Endothelial cell of umbilical vein (primary cell): Measurements from ENCODE around the gene SCGB3A1. TPM values are rescaled to one million over a fixed set of nuclear protein-coding genes. Genes with fewer than 3 reads are reported as not detected.

Experiments
- BruUV-seq: library from RNA; stranded (reverse); fragments of 400-500 nt; replicated peaks from 2 replicates; lab custom pipeline; 2021; lab: Mats Ljungman, UMichigan
- CTCF ChIA-PET: fragments of 300-600, 350-600 bp; sonication (Branson Sonifier 250); formaldehyde crosslinking; loops from one replicate; lab custom pipeline; 2021; ENCODE audit warnings: antibody characterized with exemption, inconsistent platforms; lab: Charles Lee
- POLR2A ChIA-PET: fragments of 300-600, 350-600 bp; sonication (Branson Sonifier 250); formaldehyde crosslinking; loops from one replicate; lab custom pipeline; 2021; ENCODE audit warnings: antibody characterized with exemption, inconsistent platforms; lab: Charles Lee
- DNase-seq: peaks from one replicate; pipeline ENCODE4 v3.0.0-alpha.2; 2011; ENCODE audit warnings: low read depth, low spot score
- FAIRE-seq: peaks from 2 replicates; lab custom pipeline; 2011; peaks lifted over from hg19 to GRCh38; lab: Jason Lieb, UNC
- H2AFZ ChIP-seq: 2 replicates; pipeline ENCODE4 v1.6.0; 2012; ENCODE audit warnings: low read depth, low read length, control low read depth, inconsistent platforms
- H3K27ac ChIP-seq: 2 replicates; pipeline ENCODE4 v1.5.1; 2011; ENCODE audit warnings: low read depth, mild to moderate bottlenecking, control low read depth, low read length, moderate library complexity; ENCODE audit not compliant: insufficient read depth
- H3K27me3 ChIP-seq, 2 experiments: 2 replicates each; pipeline versions ENCODE4 v1.6.0 to v1.6.1; 2011; ENCODE audit warnings: low read length in 2 of 2, mixed read lengths in 1 of 2; ENCODE audit not compliant: control insufficient read depth in 2 of 2, insufficient read depth in 2 of 2
- H3K36me3 ChIP-seq, 2 experiments: 2 replicates in 1 of 2; 3 replicates in 1 of 2; pipeline ENCODE4 v1.5.1; 2011; ENCODE audit warnings: low read length in 2 of 2, mild to moderate bottlenecking in 1 of 2, moderate library complexity in 1 of 2; ENCODE audit not compliant: control insufficient read depth in 2 of 2, insufficient read depth in 2 of 2; ENCODE audit errors: extremely low read depth in 1 of 2
- H3K4me1 ChIP-seq: 3 replicates; pipeline ENCODE4 v1.5.1; 2011; ENCODE audit warnings: mild to moderate bottlenecking, low read length; ENCODE audit not compliant: control insufficient read depth, insufficient read depth; ENCODE audit errors: extremely low read depth
- H3K4me2 ChIP-seq: 2 replicates; pipeline ENCODE4 v1.6.1; 2011; ENCODE audit warnings: low read length, control low read depth, mixed read lengths; ENCODE audit not compliant: insufficient read depth
- H3K4me3 ChIP-seq, 3 experiments: fragments of 200-600 bp in 1 of 3; sonication (generic), shearing (Covaris generic) in 1 of 3; replicated peaks in 1 of 3; 2 replicates each; pipeline ENCODE4 v1.5.1; 2011 to 2016; ENCODE audit warnings: control low read depth in 3 of 3, low read length in 3 of 3, mild to moderate bottlenecking in 2 of 3, inconsistent platforms in 1 of 3, low read depth in 1 of 3, moderate library complexity in 1 of 3; ENCODE audit not compliant: insufficient read depth in 1 of 3
- H3K79me2 ChIP-seq: 2 replicates; pipeline ENCODE4 v1.6.0; 2012; ENCODE audit warnings: low read length, inconsistent platforms; ENCODE audit not compliant: control insufficient read depth, insufficient read depth
- H3K9ac ChIP-seq: replicated peaks from 2 replicates; pipeline ENCODE3; 2011; ENCODE audit warnings: low read length, control low read depth; ENCODE audit not compliant: insufficient read depth; ENCODE audit errors: extremely low read depth
- H3K9me1 ChIP-seq: replicated peaks from 3 replicates; pipeline ENCODE4 v1.6.0; 2011; ENCODE audit warnings: mild to moderate bottlenecking, low read length; ENCODE audit not compliant: control insufficient read depth, insufficient read depth; ENCODE audit errors: extremely low read depth
- H3K9me3 ChIP-seq: replicated peaks from 2 replicates; pipeline ENCODE4 v1.5.1; 2012; ENCODE audit warnings: low read length, inconsistent platforms; ENCODE audit not compliant: control insufficient read depth, insufficient read depth
- H4K20me1 ChIP-seq: replicated peaks from 2 replicates; pipeline ENCODE3; 2011; ENCODE audit warnings: mild to moderate bottlenecking, low read length; ENCODE audit not compliant: control insufficient read depth, insufficient read depth; ENCODE audit errors: extremely low read depth
- FOS ChIP-seq: IDR thresholded peaks from 2 replicates; pipeline ENCODE4 v1.6.1; 2011; ENCODE audit warnings: mild to moderate bottlenecking, low read length, moderate library complexity, borderline replicate concordance; ENCODE audit not compliant: insufficient read depth
- GATA2 ChIP-seq: IDR thresholded peaks from 2 replicates; pipeline ENCODE4 v1.7.0; 2011; ENCODE audit warnings: low read depth, mild to moderate bottlenecking, moderate library complexity, mixed read lengths, low read length; ENCODE audit not compliant: insufficient read length, insufficient read depth
- JUN ChIP-seq: IDR thresholded peaks from 2 replicates; pipeline ENCODE4 v1.6.1; 2011; ENCODE audit warnings: borderline replicate concordance, low read depth; ENCODE audit not compliant: insufficient read length, insufficient read depth
- MYC ChIP-seq: IDR thresholded peaks from one replicate; pipeline ENCODE4 v1.6.1; 2011; ENCODE audit warnings: mild to moderate bottlenecking, low read depth, low read length
- POLR2A ChIP-seq: IDR thresholded peaks from 2 replicates; pipeline ENCODE4 v1.6.1; 2012; ENCODE audit warnings: low read depth, mild to moderate bottlenecking, control low read depth, low read length
- POLR2AphosphoS5 ChIP-seq: IDR thresholded peaks from 2 replicates; pipeline ENCODE4 v1.6.1; 2012; ENCODE audit warnings: low read depth, mild to moderate bottlenecking, control low read depth, low read length, moderate library complexity; ENCODE audit not compliant: insufficient read depth
- dilution Hi-C: fragments of 300-500 bp; cut with MboI; formaldehyde crosslinking; loops from one replicate; pipeline ENCODE4 v1.15.0; 2019; ENCODE audit warnings: low sequenced_read_pairs; ENCODE audit not compliant: extremely low pct_ligation_motif_present
- intact Hi-C: fragments of 100-400 bp; cut with micrococcal nuclease; formaldehyde crosslinking; loops from one replicate; pipeline ENCODE4 v1.10.0; 2022
- polyA plus RNA-seq, 4 experiments: library from polyadenylated mRNA; depleted of rRNA in 3 of 4; stranded (reverse) in 3 of 4; unstranded in 1 of 4; fragments of >200 nt; gene quantifications; 2 replicates each; pipeline versions ENCODE4 v1.2.1 to v1.2.3, GENCODE V29; 2011 to 2012; ENCODE audit warnings: missing spikeins in 1 of 4
- total RNA-seq: library from RNA; stranded (reverse); gene quantifications from 2 replicates; pipeline ENCODE4 v1.2.3, GENCODE V29; 2021
- TF ChIP-seq, protein P1 (sequence below): IDR thresholded peaks from 2 replicates; pipeline ENCODE4 v1.6.1; 2011; ENCODE audit not compliant: insufficient read depth, insufficient read length
- TF ChIP-seq, protein P2 (sequence below), 2 donors: IDR thresholded peaks; 1 replicate in 1 of 2; 2 replicates in 1 of 2; pipeline ENCODE4 v1.5.1; 2011; ENCODE audit warnings: low read length in 2 of 2, mild to moderate bottlenecking in 2 of 2, moderate library complexity in 2 of 2, control low read depth in 1 of 2, inconsistent platforms in 1 of 2, low read depth in 1 of 2; ENCODE audit not compliant: insufficient read depth in 1 of 2; ENCODE audit errors: extremely low read depth in 1 of 2

The SCGB3A1 gene
- total and polyA plus RNA-seq, 2 donors (not counting 3 experiments of a cell fraction or from before 2014, with no cell fraction given) = 0.73 TPM; not detected in 1

DNA sequence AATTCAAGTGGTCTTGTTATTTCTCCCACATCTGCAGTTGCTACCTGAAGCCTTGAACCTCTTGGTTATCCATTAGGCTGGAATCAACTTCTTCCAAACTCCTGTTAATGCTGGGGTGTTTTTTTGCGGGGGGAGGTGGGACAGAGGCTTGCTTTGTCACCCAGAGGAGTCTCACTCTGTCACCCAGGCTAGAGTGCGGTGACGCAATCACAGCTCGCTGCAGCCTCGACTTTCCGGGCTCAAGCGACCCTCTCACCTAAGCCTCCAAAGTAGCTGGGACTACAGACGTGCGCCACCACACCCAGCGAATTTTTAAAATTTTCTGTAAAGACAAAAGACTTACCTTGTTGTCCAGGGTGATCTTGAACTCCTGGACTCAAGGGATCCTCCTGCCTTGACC lies 4.4 kb downstream of the SCGB3A1 start:
- H3K9me3 ChIP-seq = no peaks in the 10 kb centered on the region
- TF ChIP-seq POLR2A (no peak), MYC (no peak), POLR2AphosphoS5 (no peak), GATA2 (no peak), JUN (no peak), FOS (no peak)
- TF ChIP-seq, protein P1, sequence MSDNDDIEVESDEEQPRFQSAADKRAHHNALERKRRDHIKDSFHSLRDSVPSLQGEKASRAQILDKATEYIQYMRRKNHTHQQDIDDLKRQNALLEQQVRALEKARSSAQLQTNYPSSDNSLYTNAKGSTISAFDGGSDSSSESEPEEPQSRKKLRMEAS = no peak
- TF ChIP-seq, protein P2, sequence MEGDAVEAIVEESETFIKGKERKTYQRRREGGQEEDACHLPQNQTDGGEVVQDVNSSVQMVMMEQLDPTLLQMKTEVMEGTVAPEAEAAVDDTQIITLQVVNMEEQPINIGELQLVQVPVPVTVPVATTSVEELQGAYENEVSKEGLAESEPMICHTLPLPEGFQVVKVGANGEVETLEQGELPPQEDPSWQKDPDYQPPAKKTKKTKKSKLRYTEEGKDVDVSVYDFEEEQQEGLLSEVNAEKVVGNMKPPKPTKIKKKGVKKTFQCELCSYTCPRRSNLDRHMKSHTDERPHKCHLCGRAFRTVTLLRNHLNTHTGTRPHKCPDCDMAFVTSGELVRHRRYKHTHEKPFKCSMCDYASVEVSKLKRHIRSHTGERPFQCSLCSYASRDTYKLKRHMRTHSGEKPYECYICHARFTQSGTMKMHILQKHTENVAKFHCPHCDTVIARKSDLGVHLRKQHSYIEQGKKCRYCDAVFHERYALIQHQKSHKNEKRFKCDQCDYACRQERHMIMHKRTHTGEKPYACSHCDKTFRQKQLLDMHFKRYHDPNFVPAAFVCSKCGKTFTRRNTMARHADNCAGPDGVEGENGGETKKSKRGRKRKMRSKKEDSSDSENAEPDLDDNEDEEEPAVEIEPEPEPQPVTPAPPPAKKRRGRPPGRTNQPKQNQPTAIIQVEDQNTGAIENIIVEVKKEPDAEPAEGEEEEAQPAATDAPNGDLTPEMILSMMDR (IDR thresholded peaks at IDR 0.05; ENCODE audit: extremely low read depth in 1 of 2, insufficient read depth in 1 of 2, low read depth in 1 of 2, low read length in 2 of 2) = no peak
- H3K27ac ChIP-seq = no peak overlapping the region
- H4K20me1 ChIP-seq = no peaks in the 10 kb centered on the region
- H3K9ac ChIP-seq = no peak overlapping the region
- FAIRE-seq (no peak), DNase-seq (no peak)
- ChIA-PET CTCF (interaction anchor here (1.7 kb wide), 1 partner anchor 19 kb away, joined by 5 read pairs; no protein-coding TSS in a partner anchor), POLR2A (interaction anchor here (0.6 kb wide), 1 partner anchor 89 kb away, joined by 3 read pairs; no protein-coding TSS in a partner anchor)
- BruUV-seq = no TSS peak
- H2AFZ ChIP-seq = no peak overlapping the region
- no peaks in the 10 kb centered on the region for H3K79me2 ChIP-seq
- dilution Hi-C loops = no loop called here
- H3K4me2 ChIP-seq = no peak overlapping the region
- no peaks in the 10 kb centered on the region for H3K4me1 ChIP-seq
- H3K4me3 ChIP-seq = no peak overlapping the region
- intact Hi-C loops = no loop called here
- peaks cover 15 to 28% of the 10 kb centered on the region in 2 experiments for H3K27me3 ChIP-seq
- H3K36me3 ChIP-seq = no peaks in the 10 kb centered on the region
- no peaks in the 10 kb centered on the region for H3K9me1 ChIP-seq
